K562 (cell line): ENCODE results near the gene OCEL1. TPM values are rescaled to one million over a fixed set of nuclear protein-coding genes. Genes with fewer than 3 reads are reported as not detected.

Experiments used
- ATAC-seq: fragments of 200-7000 bp; cut with Tn5 transposase; 3 replicates; pipeline ENCODE4 v1.9.1; 2020; ENCODE audit warnings: moderate library complexity
- BruUV-seq: library from RNA; stranded (reverse); fragments of 400-500 nt; replicated peaks from 2 replicates; lab custom pipeline; 2021; lab: Mats Ljungman, UMichigan
- CTCF ChIA-PET: fragments of 300-600 bp; formaldehyde crosslinking; extraction: SDS; loops from one replicate; lab custom pipeline; 2021; ENCODE audit warnings: low intra/inter-chr PET ratio; lab: Yijun Ruan, JAX
- POLR2A ChIA-PET: fragments of 300-600, 350-650 bp; sonication (Branson Sonifier 250); formaldehyde crosslinking; extraction: SDS; loops from one replicate; lab custom pipeline; 2021; ENCODE audit warnings: antibody characterized with exemption, inconsistent platforms; lab: Yijun Ruan, JAX
- DNase-seq, 4 experiments: peaks; one replicate each; pipeline versions ENCODE4 v3.0.0 to v3.0.0-alpha.2; 2011 to 2018; ENCODE audit warnings: low spot score in 3 of 4, mixed read lengths in 3 of 4; ENCODE audit errors: extremely low read depth in 1 of 4
- FAIRE-seq: peaks from 2 replicates; lab custom pipeline; 2011; peaks lifted over from hg19 to GRCh38; lab: Jason Lieb, UNC
- H2AFZ ChIP-seq: 2 replicates; pipeline ENCODE4 v1.6.0; 2011; ENCODE audit warnings: low read depth, low read length, control low read depth, inconsistent platforms
- H3K27ac ChIP-seq: fragments of 200-600 bp; 3 replicates; pipeline ENCODE4 v1.8.0; 2011; ENCODE audit warnings: low read depth, mild to moderate bottlenecking, control low read depth, inconsistent platforms, low read length, moderate library complexity, mixed read lengths; ENCODE audit errors: extremely low read depth
- H3K27me3 ChIP-seq, 2 experiments: fragments of 300-600 bp in 1 of 2; 2 replicates in 1 of 2; 3 replicates in 1 of 2; pipeline versions ENCODE4 v1.6.0 to v1.8.0; 2011; ENCODE audit warnings: inconsistent platforms in 2 of 2, low read length in 2 of 2, mild to moderate bottlenecking in 1 of 2, mixed read lengths in 1 of 2, moderate library complexity in 1 of 2; ENCODE audit not compliant: control insufficient read depth in 2 of 2, insufficient read depth in 2 of 2
- H3K36me3 ChIP-seq: fragments of 300-600 bp; 3 replicates; pipeline ENCODE4 v1.8.0; 2011; ENCODE audit warnings: mild to moderate bottlenecking, low read length, inconsistent platforms; ENCODE audit not compliant: control insufficient read depth, insufficient read depth
- H3K4me1 ChIP-seq, 2 experiments: fragments of 200-600 bp in 1 of 2; replicated peaks in 1 of 2; 2 replicates in 1 of 2; 3 replicates in 1 of 2; pipeline versions ENCODE4 v1.5.1 to v1.8.0; 2011; ENCODE audit warnings: inconsistent platforms in 2 of 2, low read length in 2 of 2, mild to moderate bottlenecking in 1 of 2, mixed read lengths in 1 of 2, moderate library complexity in 1 of 2; ENCODE audit not compliant: control insufficient read depth in 2 of 2, insufficient read depth in 2 of 2
- H3K4me2 ChIP-seq: 2 replicates; pipeline ENCODE4 v1.6.1; 2011; ENCODE audit warnings: low read length, control low read depth, inconsistent platforms, mixed read lengths; ENCODE audit not compliant: insufficient read depth
- H3K4me3 ChIP-seq: fragments of 200-600 bp; sonication (generic), shearing (Covaris generic); 2 replicates; pipeline ENCODE4 v1.5.1; 2016; ENCODE audit warnings: control low read depth, inconsistent platforms
- H3K79me2 ChIP-seq: fragments of 200-600 bp; 3 replicates; pipeline ENCODE4 v1.8.0; 2011; ENCODE audit warnings: low read length, inconsistent platforms; ENCODE audit not compliant: control insufficient read depth, insufficient read depth
- H3K9ac ChIP-seq, 2 experiments: 2 replicates each; pipeline versions ENCODE4 v1.6.0 to v1.6.1; 2011; ENCODE audit warnings: low read depth in 2 of 2, low read length in 2 of 2, control low read depth in 1 of 2, inconsistent platforms in 1 of 2, mild to moderate bottlenecking in 1 of 2, mixed read lengths in 1 of 2; ENCODE audit not compliant: insufficient read depth in 1 of 2
- H3K9me1 ChIP-seq: one replicate; pipeline ENCODE4 v1.6.0; 2011; ENCODE audit warnings: inconsistent platforms, mild to moderate bottlenecking, low read length, moderate library complexity; ENCODE audit not compliant: control insufficient read depth, insufficient read depth
- H3K9me3 ChIP-seq: replicated peaks from 2 replicates; pipeline ENCODE4 v1.5.1; 2011; ENCODE audit warnings: low read depth, low read length, inconsistent platforms; ENCODE audit not compliant: control insufficient read depth, insufficient read depth
- H4K20me1 ChIP-seq: replicated peaks from 2 replicates; pipeline ENCODE4 v1.6.1; 2011; ENCODE audit warnings: low read length, inconsistent platforms, mixed read lengths; ENCODE audit not compliant: control insufficient read depth, insufficient read depth
- CTCFL ChIP-seq: IDR thresholded peaks from 2 replicates; pipeline ENCODE4 v1.6.1; 2011; ENCODE audit warnings: borderline replicate concordance, low read depth, mild to moderate bottlenecking, moderate library complexity, low read length; ENCODE audit not compliant: insufficient read depth, poor library complexity, severe bottlenecking
- CXXC5 ChIP-seq: fragments of 250-450 bp; sonication (Bioruptor Pico); IDR thresholded peaks from 2 replicates; pipeline ENCODE4 v1.8.0; 2022; ENCODE audit warnings: inconsistent platforms, mild to moderate bottlenecking, moderate library complexity
- GATA2 ChIP-seq: sonication (generic); formaldehyde crosslinking; IDR thresholded peaks from 2 replicates; pipeline ENCODE4 v1.4.0; 2020; ENCODE audit warnings: mild to moderate bottlenecking, missing genetic modification reagents
- HCFC1 ChIP-seq: IDR thresholded peaks from 2 replicates; pipeline ENCODE4 v1.6.1; 2012; ENCODE audit warnings: low read depth, low read length, improper control_type of control experiment
- KDM5B ChIP-seq: fragments of 200-600 bp; sonication (generic); IDR thresholded peaks from 2 replicates; pipeline ENCODE4 v1.6.1; 2012; ENCODE audit warnings: low read depth, mild to moderate bottlenecking, moderate library complexity, low read length, control low read depth, inconsistent platforms; ENCODE audit not compliant: insufficient replicate concordance
- NUFIP1 ChIP-seq: fragments of 450-650 bp; IDR thresholded peaks from 2 replicates; pipeline ENCODE4 v1.6.1; 2018; ENCODE audit not compliant: partially characterized antibody
- PHF21A ChIP-seq: fragments of 450-650 bp; IDR thresholded peaks from 2 replicates; pipeline ENCODE4 v1.6.1; 2017; ENCODE audit warnings: low read depth, borderline replicate concordance
- RAD21 ChIP-seq, 2 experiments: fragments of 250-450 bp in 1 of 2; fragments of 450-650 bp in 1 of 2; sonication (Bioruptor Pico) in 1 of 2; formaldehyde crosslinking in 1 of 2; IDR thresholded peaks in 1 of 2; conservative IDR thresholded peaks in 1 of 2; 2 replicates each; pipeline versions ENCODE4 v1.4.0 to v1.8.0; 2020 to 2022; ENCODE audit warnings: mild to moderate bottlenecking in 2 of 2, moderate library complexity in 1 of 2
- RFX5 ChIP-seq: IDR thresholded peaks from 2 replicates; pipeline ENCODE4 v1.6.1; 2011; ENCODE audit warnings: low read depth, mild to moderate bottlenecking, improper control_type of control experiment, low read length
- TCF3 ChIP-seq: sonication (generic); formaldehyde crosslinking; IDR thresholded peaks from 2 replicates; pipeline ENCODE4 v1.4.0; 2020; ENCODE audit warnings: mild to moderate bottlenecking, missing genetic modification reagents
- ZNF699 ChIP-seq: fragments of 250-450 bp; sonication (Bioruptor Pico); IDR thresholded peaks from 2 replicates; pipeline ENCODE4 v1.8.0; 2021; ENCODE audit warnings: mild to moderate bottlenecking, moderate library complexity; ENCODE audit not compliant: insufficient replicate concordance
- WGBS: fragments of 100-300 bp; shearing (Covaris generic); methylation state at CpG from one replicate; pipeline ENCODE4 v1.1.6; 2016; ENCODE audit warnings: low coverage, mixed read lengths; ENCODE audit not compliant: insufficient coverage; ENCODE audit errors: missing lambda C conversion rate; 5-methylcytosine and 5-hydroxymethylcytosine counted together
- in situ Hi-C: fragments of 300-500 bp; cut with MboI; formaldehyde crosslinking; loops from 4 replicates; pipeline ENCODE4 v1.15.0; 2018; ENCODE audit warnings: inconsistent platforms, mixed read lengths
- intact Hi-C: fragments of 100-400 bp; cut with micrococcal nuclease; formaldehyde crosslinking; loops from 2 replicates; pipeline ENCODE4 v1.14.2; 2022
- polyA plus RNA-seq, 8 experiments: library from polyadenylated mRNA; depleted of rRNA in 4 of 8; stranded (reverse) in 5 of 8; unstranded in 3 of 8; fragments of >200 nt; fragmentation: Nextera tagmentation in 2 of 8; fragmentation: Illumina TruSeq in 1 of 8; extraction: Ambion mirVana in 2 of 8; extraction: Trizol in 1 of 8; gene quantifications; 2 replicates each; pipeline versions ENCODE4 v1.2.1 to v1.2.3, GENCODE V29; 2011 to 2014; ENCODE audit warnings: inconsistent platforms in 1 of 8, missing spikeins in 1 of 8
- total RNA-seq, 7 experiments: library from RNA; depleted of rRNA in 6 of 7; stranded (reverse); fragments of >200 nt in 6 of 7; fragmentation: Illumina TruSeq in 2 of 7; extraction: Trizol in 2 of 7; gene quantifications; 2 replicates each; pipeline versions ENCODE4 v1.2.1 to v1.2.3, GENCODE V29; 2011 to 2021; ENCODE audit warnings: low replicate concordance in 1 of 7

OCEL1 gene
- total and polyA plus RNA-seq, 9 of the 15 experiments (the other 6 are each of a cell fraction or from before 2014, with no cell fraction given): 8.0 to 38.0 (median 12.4) TPM

GRCh38 chr19:17259934-17260333 is 33.9 kb downstream of the OCEL1 start:
- BruUV-seq: no TSS peak
- H3K36me3 ChIP-seq: no peaks in the 10 kb centered on the region
- ChIA-PET POLR2A (interaction anchor here (1.0 to 1.1 kb wide), 3 partner anchors 12 to 162 kb away, joined by 3 read pairs; no protein-coding TSS in a partner anchor), CTCF (interaction anchor here (0.9 to 2.0 kb wide), 3 partner anchors 22 to 193 kb away, joined by 4 to 7 read pairs (median 4); no protein-coding TSS in a partner anchor)
- no peaks in the 10 kb centered on the region for H3K27me3 ChIP-seq
- no peaks in the 10 kb centered on the region for H4K20me1 ChIP-seq
- H3K4me1 ChIP-seq: peaks cover 3 to 21% of the 10 kb centered on the region in 2 experiments; a peak in 3 of 5 replicates
- intact Hi-C loops (loop anchor here (2.0 kb wide), 1 partner anchor 49 kb away; the partner anchor contains the start of gene DDA1), in situ Hi-C loops (no loop called here)
- peak overlapping the region in 1 of 2 experiments; percentile 48; a peak in 1 of 4 replicates for H3K9ac ChIP-seq
- H2AFZ ChIP-seq: no peak overlapping the region
- no peak for TF ChIP-seq PHF21A
- no peak overlapping the region for H3K4me3 ChIP-seq
- 0% methylated on average over 1 of the region's 1 CpG for WGBS
- no peak overlapping the region for H3K4me2 ChIP-seq
- DNase-seq (no peak), ATAC-seq (no peak), FAIRE-seq (no peak)
- H3K27ac ChIP-seq: no peak overlapping the region
- no peaks in the 10 kb centered on the region for H3K79me2 ChIP-seq
- H3K9me3 ChIP-seq: no peaks in the 10 kb centered on the region
- no peaks in the 10 kb centered on the region for H3K9me1 ChIP-seq

GRCh38 chr19:17260842-17261325 is 34.9 kb downstream of the OCEL1 start:
- Histone ChIP-seq H3K4me3 (no peak overlapping the region), H4K20me1 (no peaks in the 10 kb centered on the region), H3K4me2 (peak overlapping the region; percentile 23; the same call in 1 of the 2 replicates), H3K4me1 (peaks cover 3 to 17% of the 10 kb centered on the region in 2 experiments; a peak in 3 of 5 replicates), H3K27ac (peak overlapping the region; percentile 43; the same call in 2 of the 3 replicates), H3K9me1 (no peaks in the 10 kb centered on the region), H3K36me3 (no peaks in the 10 kb centered on the region), H3K79me2 (no peaks in the 10 kb centered on the region), H3K27me3 (no peaks in the 10 kb centered on the region), H3K9me3 (no peaks in the 10 kb centered on the region), H3K9ac (peak overlapping the region; percentile 24 to 83; a peak in 2 of 4 replicates), H2AFZ (peak overlapping the region; percentile 95)
- WGBS: under 1% methylated on average over 15 of the region's 15 CpGs
- peak; percentile 99 for ATAC-seq
- BruUV-seq: no TSS peak
- DNase-seq: peak; percentile 90 to 94 (median 90)
- peak; percentile 96 for FAIRE-seq
- POLR2A ChIA-PET: interaction anchor here (0.7 to 1.1 kb wide), 5 partner anchors 12 to 161 kb away, joined by 3 to 4 read pairs (median 3); no protein-coding TSS in a partner anchor
- intact Hi-C loops: loop anchor here (2.0 kb wide), 1 partner anchor 48 kb away; the partner anchor contains the start of gene DDA1
- CTCF ChIA-PET: interaction anchor here (0.9 to 2.0 kb wide), 3 partner anchors 21 to 194 kb away, joined by 4 to 7 read pairs (median 4); no protein-coding TSS in a partner anchor
- in situ Hi-C loops: no loop called here
- TF ChIP-seq GATA2 (CRISPR knock-in tag) (no peak), NUFIP1 (no peak), HCFC1 (peak; percentile 46; the same call in 1 of the 2 replicates), CTCFL (peak; percentile 59), RFX5 (0 out of 2 replicates have a peak, but pooled peaks have one; percentile 30), TCF3 (0 out of 2 replicates have a peak, but pooled peaks have one; percentile 6), RAD21 (CRISPR knock-in tag; conservative IDR thresholded peaks at IDR 0.05 in 1 of 2, IDR thresholded peaks at IDR 0.05 in 1 of 2) (peak; percentile 56 to 74), ZNF699 (CRISPR knock-in tag) (no peak), KDM5B (peak; percentile 55), CXXC5 (CRISPR knock-in tag) (peak; percentile 68)
